HG03469 (cell line): ENCODE data around the gene POLR3G.

Source experiments
- ATAC-seq: cut with Tn5 transposase; IDR thresholded peaks from one replicate; pipeline ENCODE4 v1.9.1; 2021; ENCODE audit warnings: mild to moderate bottlenecking, moderate library complexity, moderate number of reproducible peaks; ENCODE audit not compliant: unreplicated experiment

The POLR3G gene

GRCh38 chr5:90495146-90495545 is 20.5 kb downstream of the POLR3G start:
- no peak for ATAC-seq

- no peak for ATAC-seq
These were observed 28.9 kb downstream of the POLR3G start for GRCh38 chr5:90503596-90503995.

GRCh38 chr5:90504743-90505142 is 30.1 kb downstream of the POLR3G start:
- no peak for ATAC-seq

GRCh38 chr5:90506221-90506620 is 31.6 kb downstream of the POLR3G start:
- ATAC-seq: no peak

- ATAC-seq: no peak
These were observed 35.8 kb downstream of the POLR3G start for GRCh38 chr5:90510438-90510837.

- no peak for ATAC-seq
These were observed 39.9 kb downstream of the POLR3G start for GRCh38 chr5:90514520-90514919.

GRCh38 chr5:90518661-90519060 is 44.0 kb downstream of the POLR3G start:
- no peak for ATAC-seq

- no peak for ATAC-seq
These were observed 44.4 kb downstream of the POLR3G start for GRCh38 chr5:90519081-90519480.

- no peak for ATAC-seq
These were observed 54.0 kb downstream of the POLR3G start for GRCh38 chr5:90528601-90529193.

GRCh38 chr5:90529194-90529938 is 54.7 kb downstream of the POLR3G start, which contains the start of gene LYSMD3:
LYSMD3 (minus strand) TSS chr5:90529584; CDS start chr5:90525289, 4,295 bp downstream.
- peak; percentile 75 for ATAC-seq

- ATAC-seq: peak; percentile 27
These were observed 55.4 kb downstream of the POLR3G start for GRCh38 chr5:90529939-90530677.

GRCh38 chr5:90530736-90531487 is 56.2 kb downstream of the POLR3G start:
- no peak for ATAC-seq

GRCh38 chr5:90533794-90534193 is 59.1 kb downstream of the POLR3G start:
- no peak for ATAC-seq

GRCh38 chr5:90534922-90535321 is 60.3 kb downstream of the POLR3G start:
- no peak for ATAC-seq

- ATAC-seq: no peak
These were observed 68.3 kb downstream of the POLR3G start for GRCh38 chr5:90542827-90543519.

GRCh38 chr5:90545511-90545910 is 70.8 kb downstream of the POLR3G start:
- ATAC-seq: no peak

GRCh38 chr5:90546216-90546837 is 71.7 kb downstream of the POLR3G start:
- ATAC-seq: no peak

GRCh38 chr5:90547072-90547536 is 72.4 kb downstream of the POLR3G start:
- ATAC-seq: no peak

GRCh38 chr5:90548069-90548593 is 73.5 kb downstream of the POLR3G start:
- ATAC-seq: no peak

GRCh38 chr5:90549223-90549622 is 74.6 kb downstream of the POLR3G start:
- no peak for ATAC-seq
